ENCODE data around the gene NDUFC1.

NDUFC1 gene

DNA sequence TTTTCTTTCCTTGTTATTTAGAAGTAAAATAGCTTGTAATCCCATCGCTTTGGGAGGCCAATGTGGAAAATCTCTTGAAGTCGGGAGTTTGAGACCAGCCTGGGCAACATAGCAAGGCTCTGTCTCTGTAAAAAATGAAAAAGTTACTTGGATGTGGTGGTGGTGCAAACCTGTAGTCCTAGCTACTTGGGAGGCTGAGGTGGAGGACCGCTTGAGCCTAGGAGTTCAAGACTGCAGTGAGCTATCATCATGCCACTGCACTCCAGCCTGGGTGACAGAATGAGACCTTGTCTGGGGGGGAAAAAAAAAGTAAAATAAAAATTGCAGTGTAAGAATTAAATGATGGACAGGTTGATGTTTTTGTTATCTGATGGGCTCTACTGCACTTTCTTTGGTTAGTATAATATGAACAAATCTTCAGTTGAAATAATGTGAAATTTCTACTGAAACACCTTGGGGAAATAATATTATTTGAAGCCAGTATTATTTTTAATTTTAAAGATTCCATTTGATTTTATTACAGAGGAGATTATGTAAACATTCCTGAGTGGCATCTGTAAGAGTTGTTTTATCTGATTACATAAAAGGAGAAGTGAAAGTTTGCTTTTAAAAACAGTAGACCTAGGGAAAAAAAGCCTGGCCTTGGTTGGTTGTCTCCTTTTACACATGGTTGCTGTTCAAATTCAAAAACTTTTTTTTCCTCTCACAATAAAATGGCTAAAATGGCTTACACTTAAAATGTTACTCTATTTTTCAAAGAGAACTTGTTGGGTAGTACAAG lies 10.5 kb upstream of the NDUFC1 start:
- Mint-ChIP-seq H3K27me3 (no peaks in the 10 kb centered on the region), H3K9me3 (no peaks in the 10 kb centered on the region), H3K4me3 (no peak overlapping the region), H3K4me1 (peaks cover 72% of the 10 kb centered on the region), H3K27ac (peak overlapping the region in 1 of 2 donors; percentile 33)
- ATAC-seq = no peak
- DNase-seq = no peak

DNA sequence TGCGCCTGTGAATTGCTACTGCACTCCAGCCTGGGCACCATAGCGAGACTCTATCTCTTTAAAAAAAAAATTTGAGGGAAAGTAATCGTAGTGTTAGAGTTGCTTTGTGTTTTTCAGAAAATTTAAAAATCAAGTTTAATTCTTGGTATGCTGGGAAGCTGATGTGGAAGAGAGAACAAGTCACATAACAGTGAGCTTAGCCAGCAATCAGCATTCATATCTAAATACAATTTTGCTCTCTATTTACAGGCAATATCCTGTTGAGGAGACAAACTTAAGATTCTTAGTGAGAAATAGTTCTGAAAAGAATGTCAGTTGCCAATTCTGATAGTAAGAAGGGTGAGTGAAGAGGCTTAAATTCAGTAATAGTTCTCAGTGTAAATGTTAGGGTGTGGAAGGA lies 9.6 kb upstream of the NDUFC1 start:
- ATAC-seq = no peak
- Mint-ChIP-seq H3K9me3 (no peaks in the 10 kb centered on the region), H3K4me3 (no peak overlapping the region), H3K27me3 (no peaks in the 10 kb centered on the region), H3K4me1 (peaks cover 74% of the 10 kb centered on the region), H3K27ac (peak overlapping the region in 1 of 2 donors; percentile 22)
- DNase-seq = no peak

DNA sequence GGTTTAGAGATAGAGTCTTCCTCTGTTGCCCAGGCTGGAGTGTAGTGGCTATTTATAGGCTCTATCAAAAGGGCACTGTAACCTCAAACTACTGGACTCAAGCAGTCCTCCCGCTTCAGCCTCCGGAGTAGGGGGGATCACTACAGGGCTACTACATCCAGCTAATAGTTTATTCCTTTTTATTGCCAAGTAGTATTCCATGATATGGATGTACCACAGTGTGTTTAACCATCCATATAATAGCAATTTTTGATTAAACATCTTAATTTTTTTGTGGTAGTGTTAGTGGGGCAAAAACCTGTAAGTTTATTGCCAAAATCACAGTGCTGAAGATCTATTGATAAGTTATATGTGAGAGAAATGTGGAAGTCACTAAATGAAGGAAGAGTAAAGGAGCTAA lies 2.6 kb upstream of the NDUFC1 start:
- Mint-ChIP-seq H3K27ac (peak overlapping the region in 1 of 2 donors; percentile 19), H3K9me3 (no peaks in the 10 kb centered on the region), H3K4me1 (peaks cover 60% of the 10 kb centered on the region), H3K4me3 (no peak overlapping the region), H3K27me3 (no peaks in the 10 kb centered on the region)
- no peak for ATAC-seq
- no peak for DNase-seq

DNA sequence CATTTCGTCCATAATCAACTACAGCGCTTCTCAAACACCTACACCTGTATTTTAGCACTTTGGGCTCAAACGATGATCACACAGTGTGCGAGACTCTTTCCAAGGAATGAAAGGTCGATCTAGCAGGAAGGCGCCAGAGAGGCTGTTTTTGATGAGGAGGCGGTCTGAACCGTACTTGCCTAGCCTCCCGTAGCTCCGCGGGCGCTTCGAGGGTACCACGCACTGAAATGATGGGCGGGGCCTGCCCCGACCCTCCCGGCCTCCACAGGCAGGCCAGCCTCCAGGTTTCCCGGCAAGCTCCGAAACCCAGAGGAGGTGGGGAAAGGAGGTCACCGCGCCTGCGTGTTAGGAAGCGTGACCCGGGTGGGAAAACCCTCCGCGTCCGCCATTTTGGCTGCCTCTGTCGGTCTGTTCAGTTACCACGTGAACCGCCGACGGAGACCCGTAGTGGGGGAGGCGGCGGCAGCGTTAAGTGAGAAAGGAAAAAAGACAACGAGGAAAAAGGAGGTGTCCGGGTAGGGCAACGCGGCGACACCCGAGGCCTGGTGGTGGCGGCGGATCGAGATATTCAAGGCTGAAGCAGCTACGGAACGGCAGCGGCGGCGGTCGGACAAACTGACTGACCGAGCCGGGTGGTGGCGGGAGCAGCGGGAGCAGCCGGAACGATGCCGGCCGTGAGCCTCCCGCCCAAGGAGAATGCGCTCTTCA lies 1.0 kb downstream of the NDUFC1 start, which contains the start of gene NAA15:
NAA15 (plus strand) TSS at position 393 of the 708 bp plus-strand sequence; CDS start at position 666, 273 bp downstream.
- no peaks in the 10 kb centered on the region for H3K9me3 Mint-ChIP-seq
- peak within 1 kb of the TSS; percentile 98 for H3K27ac Mint-ChIP-seq
- ATAC-seq (peak; percentile 92), DNase-seq (peak; percentile 96 to 98)
- no peaks in the 10 kb centered on the region for H3K27me3 Mint-ChIP-seq
- peaks cover 57% of the 10 kb centered on the region for H3K4me1 Mint-ChIP-seq
- peak within 1 kb of the TSS; percentile 92 for H3K4me3 Mint-ChIP-seq

DNA sequence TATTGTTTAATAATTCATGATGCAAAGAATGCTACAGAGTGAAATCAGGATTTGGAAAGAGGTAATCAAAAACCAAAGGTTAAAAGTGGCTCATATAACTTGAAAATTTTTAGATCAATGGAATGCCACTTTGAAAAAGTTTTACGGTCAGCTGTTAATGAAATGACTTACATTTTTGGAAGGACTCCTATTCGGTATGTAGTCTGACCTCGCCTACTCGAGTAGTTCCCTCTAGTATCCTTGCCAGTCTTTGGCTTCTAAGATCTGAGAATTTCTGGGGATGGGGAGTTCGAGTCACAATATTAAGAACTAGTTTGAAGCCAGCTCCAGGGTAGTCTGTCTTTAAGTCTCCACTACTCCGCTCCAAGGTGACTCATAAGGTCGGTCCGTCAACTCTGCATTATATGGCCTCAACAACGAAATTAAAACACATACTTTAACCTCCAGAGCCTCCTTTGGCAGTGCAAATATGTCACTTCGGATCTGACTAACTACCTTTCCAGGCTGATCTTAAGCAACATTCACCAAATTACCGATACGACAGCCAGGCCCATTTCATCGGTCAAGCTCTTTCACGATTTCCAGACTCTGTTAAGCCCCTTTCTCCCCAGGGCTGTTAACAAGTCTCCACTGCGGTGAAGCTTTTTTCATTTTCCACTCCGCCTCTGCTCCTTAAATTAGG lies 1.7 kb downstream of the NDUFC1 start:
- H3K4me3 Mint-ChIP-seq = peak overlapping the region; percentile 92
- peaks cover 58% of the 10 kb centered on the region for H3K4me1 Mint-ChIP-seq
- ATAC-seq (peak; percentile 49), DNase-seq (no peak)
- H3K9me3 Mint-ChIP-seq = no peaks in the 10 kb centered on the region
- peak overlapping the region; percentile 98 for H3K27ac Mint-ChIP-seq
- no peaks in the 10 kb centered on the region for H3K27me3 Mint-ChIP-seq

DNA sequence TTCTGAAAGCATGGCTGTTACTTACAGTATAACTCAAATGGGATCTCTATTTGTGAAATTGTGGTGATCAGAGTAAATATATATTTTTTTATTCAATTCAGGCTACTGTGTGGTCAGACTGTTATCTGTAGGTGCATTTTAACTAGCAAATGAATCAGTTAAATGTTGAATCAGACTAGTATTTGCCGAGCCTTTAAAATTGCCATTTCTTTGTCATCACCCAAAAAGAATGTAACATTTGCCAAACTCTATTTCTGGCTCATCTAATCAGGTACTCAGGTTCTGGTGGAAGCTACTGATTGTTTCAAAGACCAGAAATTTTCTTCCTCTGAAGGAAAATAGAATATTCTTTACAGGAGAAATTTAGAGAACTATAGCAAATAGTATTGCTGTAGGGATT lies 2.7 kb downstream of the NDUFC1 start:
- Mint-ChIP-seq H3K27me3 (no peaks in the 10 kb centered on the region), H3K4me1 (peaks cover 50% of the 10 kb centered on the region), H3K4me3 (peak overlapping the region in 1 of 2 donors; percentile 92), H3K27ac (no peak overlapping the region), H3K9me3 (no peaks in the 10 kb centered on the region)
- no peak for DNase-seq
- no peak for ATAC-seq

DNA sequence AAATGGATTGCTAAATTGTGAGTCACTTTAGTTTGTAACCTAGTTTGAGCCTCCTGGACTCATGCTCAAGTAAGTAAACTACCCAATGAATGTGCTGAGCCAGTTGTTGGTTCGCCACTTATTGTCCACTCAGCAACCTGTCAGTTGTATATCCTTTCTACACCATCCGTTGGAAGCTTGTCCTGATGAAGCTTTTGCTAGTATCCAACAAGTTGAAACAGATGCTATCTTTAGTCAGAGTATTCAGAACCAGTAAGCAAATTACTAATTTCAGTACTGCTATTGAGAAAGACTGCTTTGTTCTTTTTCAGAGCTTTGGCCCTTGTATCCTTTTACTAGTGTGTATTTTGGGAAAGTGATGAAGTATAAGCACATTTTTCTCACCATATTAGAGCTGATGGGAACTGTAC lies 5.3 kb downstream of the NDUFC1 start:
- ATAC-seq (no peak), DNase-seq (no peak)
- no peak overlapping the region for H3K4me3 Mint-ChIP-seq
- H3K27ac Mint-ChIP-seq = no peak overlapping the region
- H3K4me1 Mint-ChIP-seq = peaks cover 33% of the 10 kb centered on the region
- no peaks in the 10 kb centered on the region for H3K9me3 Mint-ChIP-seq
- H3K27me3 Mint-ChIP-seq = no peaks in the 10 kb centered on the region

DNA sequence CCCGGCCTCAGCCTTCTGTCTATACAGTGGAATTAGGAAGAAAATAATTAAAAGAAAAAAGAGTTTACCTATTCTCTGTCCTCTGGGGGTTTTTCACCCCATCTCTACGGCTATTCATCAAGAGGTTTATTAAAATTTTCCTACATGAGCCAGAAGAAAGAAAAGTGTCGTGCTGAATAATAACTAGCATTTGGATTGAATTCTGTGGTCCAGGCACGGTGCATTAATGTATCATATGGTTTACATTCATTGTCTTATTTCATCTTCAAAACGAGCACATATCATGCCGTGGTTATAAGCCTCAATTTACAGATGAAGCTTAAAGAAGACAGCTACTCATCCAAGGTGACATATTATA lies 6.4 kb downstream of the NDUFC1 start:
- Mint-ChIP-seq H3K27ac (peak overlapping the region; percentile 99 to 100), H3K27me3 (no peaks in the 10 kb centered on the region), H3K9me3 (no peaks in the 10 kb centered on the region), H3K4me1 (peaks cover 33% of the 10 kb centered on the region), H3K4me3 (peak overlapping the region; percentile 90 to 99)
- DNase-seq (no peak), ATAC-seq (peak; percentile 2)

DNA sequence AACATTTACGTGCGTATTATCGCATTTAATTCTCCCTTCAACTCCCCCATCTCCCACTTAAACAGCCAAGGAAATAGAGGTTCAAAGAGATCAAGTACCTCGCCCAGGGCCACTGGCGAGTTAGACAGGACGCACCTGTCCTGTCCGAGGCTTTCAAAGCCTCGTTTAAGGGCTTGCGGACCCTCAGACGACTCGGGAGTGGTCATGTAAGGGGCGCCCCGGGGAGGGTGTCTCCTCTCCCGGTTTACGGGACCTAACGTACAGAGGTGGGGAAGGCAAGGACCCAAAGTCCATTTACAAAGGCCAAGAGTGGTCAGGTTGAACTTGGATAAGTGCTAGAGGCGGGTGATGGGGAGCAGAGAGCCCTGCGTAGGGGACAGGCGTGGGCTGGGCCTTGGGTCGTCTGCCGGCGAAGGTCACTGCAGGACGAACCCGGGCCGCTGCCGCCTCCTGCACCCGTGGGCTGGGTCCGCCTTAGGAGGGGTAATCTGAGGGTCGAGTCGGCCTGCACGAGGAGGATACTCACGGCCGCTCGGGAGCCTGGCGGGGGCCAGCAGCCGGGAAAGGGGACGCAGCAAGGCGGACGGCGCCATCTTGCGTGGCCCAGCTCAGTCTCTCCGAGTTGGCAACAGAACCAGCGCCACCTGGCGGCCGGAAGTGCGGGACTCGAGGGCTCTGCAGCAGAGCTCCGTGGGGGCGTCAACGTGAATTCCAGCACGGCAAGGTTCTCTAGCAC lies 6.9 kb downstream of the NDUFC1 start:
- peak; percentile 95 for ATAC-seq
- peaks cover 31% of the 10 kb centered on the region for H3K4me1 Mint-ChIP-seq
- DNase-seq = peak; percentile 95 to 96
- H3K27ac Mint-ChIP-seq = peak overlapping the region; percentile 99 to 100
- H3K4me3 Mint-ChIP-seq = peak overlapping the region; percentile 90 to 99
- H3K27me3 Mint-ChIP-seq = no peaks in the 10 kb centered on the region
- no peaks in the 10 kb centered on the region for H3K9me3 Mint-ChIP-seq

DNA sequence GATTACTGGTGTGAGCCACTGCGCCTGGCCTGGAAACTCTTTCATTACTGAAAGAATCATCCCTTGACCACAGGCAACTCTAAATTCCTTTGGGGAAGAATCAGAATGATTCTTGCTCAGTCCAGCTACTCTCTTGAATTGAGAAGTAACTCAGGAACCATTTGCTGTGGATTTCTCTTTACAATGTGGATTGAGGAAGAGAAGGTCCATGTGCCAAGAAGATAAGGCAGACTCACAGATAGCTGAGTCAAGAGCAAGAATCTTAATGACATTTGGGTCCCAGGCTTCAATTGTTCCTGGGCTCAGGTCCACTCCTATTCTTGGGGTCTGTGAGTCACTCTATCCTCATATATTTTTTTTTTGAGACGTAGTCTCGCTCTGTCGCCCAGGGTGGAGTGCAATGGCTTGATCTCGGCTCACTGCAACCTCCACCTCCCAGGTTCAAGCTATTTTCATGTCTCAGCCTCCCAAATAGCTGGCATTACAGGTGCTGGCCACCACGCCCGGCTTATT lies 16.0 kb downstream of the NDUFC1 start:
- H3K27ac Mint-ChIP-seq = no peak overlapping the region
- ATAC-seq = no peak
- no peak for DNase-seq
- peaks cover 9 to 13% of the 10 kb centered on the region in 2 donors for H3K9me3 Mint-ChIP-seq
- no peak overlapping the region for H3K4me3 Mint-ChIP-seq
- H3K4me1 Mint-ChIP-seq = no peaks in the 10 kb centered on the region
- H3K27me3 Mint-ChIP-seq = peaks cover 1% of the 10 kb centered on the region

DNA sequence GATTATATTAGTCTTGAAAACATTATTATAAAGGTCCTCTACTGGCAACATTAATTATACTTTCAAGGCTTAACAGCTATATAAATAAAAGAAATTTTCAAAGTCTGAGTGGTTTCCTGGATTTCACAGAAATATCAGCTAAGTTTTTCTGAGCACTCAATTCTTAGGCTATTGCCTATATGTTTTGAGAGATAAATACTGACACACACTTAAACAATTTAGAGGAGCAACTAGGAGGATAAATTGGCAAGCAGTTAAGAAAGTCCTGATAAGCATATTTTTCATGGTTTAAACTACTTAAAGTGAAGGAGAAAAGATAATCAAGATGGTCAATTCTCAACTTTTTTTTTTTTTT lies 19.6 kb downstream of the NDUFC1 start:
- peaks cover 37% of the 10 kb centered on the region for H3K27me3 Mint-ChIP-seq
- no peak overlapping the region for H3K4me3 Mint-ChIP-seq
- DNase-seq (no peak), ATAC-seq (no peak)
- H3K27ac Mint-ChIP-seq = no peak overlapping the region
- H3K4me1 Mint-ChIP-seq = peaks cover 19% of the 10 kb centered on the region
- H3K9me3 Mint-ChIP-seq = peaks cover 9 to 13% of the 10 kb centered on the region in 2 donors

DNA sequence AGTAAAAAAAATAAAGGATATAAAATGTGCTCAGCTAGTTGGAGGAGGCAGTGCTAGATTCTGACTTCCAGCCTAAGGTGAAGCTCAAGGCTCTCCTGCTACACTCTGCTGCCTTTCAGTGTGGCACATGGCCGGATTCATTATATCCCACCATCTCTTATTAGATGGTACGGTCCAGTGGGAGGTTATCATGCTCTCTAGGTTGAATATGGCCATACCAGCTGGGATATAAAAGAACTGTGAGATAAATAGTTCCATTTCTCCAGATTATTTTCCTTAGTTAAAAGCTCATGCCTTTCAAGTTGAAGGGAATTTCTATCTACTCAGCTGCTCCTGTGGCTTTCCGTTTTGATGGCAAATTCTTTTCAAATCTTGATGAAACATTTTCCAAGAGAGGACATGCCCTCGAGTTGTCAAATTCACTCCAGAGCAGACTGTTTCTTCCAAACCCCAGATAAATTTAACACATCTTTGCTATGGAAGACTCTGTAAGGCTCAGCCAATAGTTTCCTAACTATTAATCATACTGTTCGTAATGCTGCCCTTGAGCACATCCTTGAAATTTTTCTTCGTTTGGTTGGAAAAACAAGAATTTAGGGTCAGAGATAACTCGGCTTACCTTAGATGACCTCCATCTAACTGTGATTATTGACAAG lies 20.1 kb downstream of the NDUFC1 start:
- peaks cover 42% of the 10 kb centered on the region for H3K27me3 Mint-ChIP-seq
- no peak for ATAC-seq
- DNase-seq = no peak
- H3K4me3 Mint-ChIP-seq = no peak overlapping the region
- peaks cover 19% of the 10 kb centered on the region for H3K4me1 Mint-ChIP-seq
- peaks cover 9 to 13% of the 10 kb centered on the region in 2 donors for H3K9me3 Mint-ChIP-seq
- H3K27ac Mint-ChIP-seq = no peak overlapping the region

DNA sequence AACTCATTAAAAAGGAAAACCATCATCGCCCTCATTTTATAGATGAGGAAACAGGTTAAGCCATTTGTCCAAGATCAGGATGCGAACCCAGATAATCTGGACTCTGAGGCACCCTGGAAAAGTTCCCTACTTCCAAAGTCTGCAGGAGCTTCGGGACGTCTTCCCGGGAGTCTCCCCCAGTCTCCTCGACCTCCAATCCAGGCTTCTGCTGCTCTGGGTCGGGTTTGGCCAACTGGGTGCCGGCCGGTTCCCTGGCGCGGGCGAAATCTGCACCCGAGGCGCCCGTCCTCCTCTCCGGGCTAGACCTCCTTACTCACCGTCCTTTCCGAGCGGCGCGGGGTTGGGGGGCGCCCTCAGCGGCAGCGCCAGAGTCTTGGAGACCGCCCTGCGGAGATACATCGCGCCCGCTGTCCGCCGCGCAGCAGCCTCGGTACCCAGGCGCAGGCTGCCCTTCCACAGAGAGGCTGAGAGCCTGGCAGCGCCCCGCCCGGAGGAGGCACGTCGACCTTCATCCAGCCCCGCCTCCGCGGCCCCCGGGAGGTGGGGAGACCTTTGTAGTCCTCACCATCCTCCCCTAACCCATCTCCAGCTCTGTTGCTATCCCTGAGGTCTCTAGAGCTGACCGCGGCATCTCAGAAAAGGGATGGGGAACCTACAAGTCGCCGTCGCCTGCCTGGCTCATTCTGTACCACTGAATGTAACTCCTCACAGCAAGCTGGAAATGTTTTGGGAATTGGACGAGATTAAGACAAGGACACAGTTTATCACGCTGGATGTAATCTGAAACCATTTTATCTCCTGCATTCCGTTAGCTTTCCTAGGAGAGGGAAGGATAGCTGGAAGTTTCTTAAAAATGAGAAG lies 22.3 kb downstream of the NDUFC1 start, which contains the start of gene MGARP:
MGARP (minus strand) TSS at position 466 of the 861 bp plus-strand sequence; CDS start at position 399, 67 bp downstream.
- peaks cover 56% of the 10 kb centered on the region for H3K27me3 Mint-ChIP-seq
- peaks cover 19% of the 10 kb centered on the region for H3K4me1 Mint-ChIP-seq
- DNase-seq = peak; percentile 26 to 28
- H3K4me3 Mint-ChIP-seq = peak within 1 kb of the TSS; percentile 81 to 92
- ATAC-seq = peak; percentile 88
- peaks cover 5 to 9% of the 10 kb centered on the region in 2 donors for H3K9me3 Mint-ChIP-seq
- peak within 1 kb of the TSS in 1 of 2 donors; percentile 67 for H3K27ac Mint-ChIP-seq

Measured in stimulated activated naive CD8-positive, alpha-beta T cell treated with anti-CD3 and anti-CD28 coated beads, Interleukin-15, amount 100 ng/mL, for 72 hours (primary cell).